Natural killer cell (primary cell): ENCODE data around the gene CHI3L1. TPM values are rescaled to one million over a fixed set of nuclear protein-coding genes. Genes with fewer than 3 reads are reported as not detected.

Experiments
- ATAC-seq, 3 donors: fragments of 150-1000 bp in 2 of 3; fragments of 200-7000 bp in 1 of 3; cut with Tn5 transposase; 1 replicate in 1 of 3; 2 replicates in 2 of 3; pipeline ENCODE4 v1.10.0; 2021; ENCODE audit warnings: mild to moderate bottlenecking in 2 of 3, moderate library complexity in 2 of 3
- DNase-seq, 2 donors: peaks; one replicate each; pipeline versions ENCODE4 v3.0.0 to v3.0.0-alpha.2; 2013 to 2021; ENCODE audit warnings: mixed read lengths in 1 of 2
- H3K27ac ChIP-seq: one replicate; pipeline ENCODE4 v1.5.1; 2013; ENCODE audit warnings: mild to moderate bottlenecking, low read length
- H3K27me3 ChIP-seq: one replicate; pipeline ENCODE4 v1.6.1; 2013; ENCODE audit warnings: low read length; ENCODE audit not compliant: control insufficient read depth, insufficient read depth
- H3K36me3 ChIP-seq: one replicate; pipeline ENCODE4 v1.6.1; 2013; ENCODE audit warnings: low read length; ENCODE audit not compliant: control insufficient read depth, insufficient read depth
- H3K4me1 ChIP-seq: one replicate; pipeline ENCODE4 v1.6.1; 2013; ENCODE audit warnings: low read length; ENCODE audit not compliant: control insufficient read depth, insufficient read depth
- H3K4me3 ChIP-seq: one replicate; pipeline ENCODE4 v1.5.1; 2013; ENCODE audit warnings: low read length
- H3K9me3 ChIP-seq: one replicate; pipeline ENCODE4 v1.6.1; 2013; ENCODE audit warnings: low read length; ENCODE audit not compliant: control insufficient read depth, insufficient read depth
- H3K27ac Mint-ChIP-seq, 2 donors: one replicate each; pipeline ENCODE4 v1.8.0; 2022; ENCODE audit warnings: mild to moderate bottlenecking in 2 of 2, mixed read lengths in 2 of 2, moderate library complexity in 1 of 2
- H3K27me3 Mint-ChIP-seq, 2 donors: one replicate each; pipeline ENCODE4 v1.8.0; 2022; ENCODE audit warnings: low read depth in 2 of 2, mixed read lengths in 2 of 2
- H3K36me3 Mint-ChIP-seq: one replicate; pipeline ENCODE4 v1.8.0; 2022; ENCODE audit warnings: mixed read lengths
- H3K4me1 Mint-ChIP-seq, 2 donors: one replicate each; pipeline ENCODE4 v1.8.0; 2022; ENCODE audit warnings: mixed read lengths in 2 of 2
- H3K4me3 Mint-ChIP-seq: one replicate; pipeline ENCODE4 v1.8.0; 2022; ENCODE audit warnings: mild to moderate bottlenecking, moderate library complexity, mixed read lengths
- H3K9me3 Mint-ChIP-seq, 2 donors: one replicate each; pipeline ENCODE4 v1.8.0; 2022; ENCODE audit warnings: mixed read lengths in 2 of 2
- CTCF ChIP-seq: fragments of 200-600 bp; IDR thresholded peaks from one replicate; pipeline ENCODE4 v1.8.0; 2022; ENCODE audit warnings: antibody characterized with exemption
- WGBS: methylation state at CpG from one replicate; pipeline ENCODE4 v1.1.7; 2013; ENCODE audit warnings: missing lambda C conversion rate; ENCODE audit not compliant: insufficient coverage; 5-methylcytosine and 5-hydroxymethylcytosine counted together
- intact Hi-C: fragments of 100-400 bp; cut with micrococcal nuclease; formaldehyde crosslinking; loops from one replicate; pipeline ENCODE4 v1.14.2; 2022
- total RNA-seq, 4 donors: library from RNA; stranded (reverse); fragments of 120-200 nt in 1 of 4; gene quantifications; one replicate each; pipeline versions ENCODE4 v1.2.3 to v1.2.4, GENCODE V29; 2013 to 2022

CHI3L1 gene
- total RNA-seq, 3 donors from 2014 or later (not counting 1 experiment from before 2014, with no cell fraction given), result 1.0 TPM; not detected in 2

- Histone ChIP-seq H3K9me3 (no peaks in the 10 kb centered on the region), H3K27ac (no peak overlapping the region), H3K4me1 (peaks cover 6% of the 10 kb centered on the region), H3K36me3 (no peaks in the 10 kb centered on the region), H3K4me3 (no peak overlapping the region), H3K27me3 (no peaks in the 10 kb centered on the region)
- 86% methylated on average over 14 of the region's 14 CpGs for WGBS
- DNase-seq, result no peak
- no peaks in the 10 kb centered on the region for H3K27me3 Mint-ChIP-seq
- intact Hi-C loops, result no loop called here
- no peaks in the 10 kb centered on the region for H3K36me3 Mint-ChIP-seq
- ATAC-seq, result no peak
- no peaks in the 10 kb centered on the region for H3K9me3 Mint-ChIP-seq
- no peak for TF ChIP-seq CTCF
- no peak overlapping the region for H3K4me3 Mint-ChIP-seq
- no peak overlapping the region for H3K27ac Mint-ChIP-seq
- no peaks in the 10 kb centered on the region for H3K4me1 Mint-ChIP-seq
These were observed 7.5 kb downstream of the CHI3L1 start for GRCh38 chr1:203178821-203179666.

- Histone ChIP-seq H3K36me3 (no peaks in the 10 kb centered on the region), H3K27ac (no peak overlapping the region), H3K27me3 (no peaks in the 10 kb centered on the region), H3K9me3 (no peaks in the 10 kb centered on the region), H3K4me1 (peaks cover 6% of the 10 kb centered on the region), H3K4me3 (no peak overlapping the region)
- intact Hi-C loops, result no loop called here
- no peak overlapping the region for H3K27ac Mint-ChIP-seq
- ATAC-seq, result no peak
- no peak for DNase-seq
- H3K36me3 Mint-ChIP-seq, result no peaks in the 10 kb centered on the region
- H3K4me3 Mint-ChIP-seq, result no peak overlapping the region
- no peaks in the 10 kb centered on the region for H3K9me3 Mint-ChIP-seq
- H3K4me1 Mint-ChIP-seq, result no peaks in the 10 kb centered on the region
- no peak for TF ChIP-seq CTCF
- 77% methylated on average over 4 of the region's 5 CpGs for WGBS
- H3K27me3 Mint-ChIP-seq, result no peaks in the 10 kb centered on the region
These were observed 8.4 kb downstream of the CHI3L1 start for GRCh38 chr1:203178083-203178482.

- Histone ChIP-seq H3K27ac (no peak overlapping the region), H3K9me3 (no peaks in the 10 kb centered on the region), H3K4me1 (peaks cover 6% of the 10 kb centered on the region), H3K27me3 (no peaks in the 10 kb centered on the region), H3K4me3 (no peak overlapping the region), H3K36me3 (no peaks in the 10 kb centered on the region)
- H3K27ac Mint-ChIP-seq, result no peak overlapping the region
- H3K36me3 Mint-ChIP-seq, result no peaks in the 10 kb centered on the region
- no peaks in the 10 kb centered on the region for H3K9me3 Mint-ChIP-seq
- WGBS, result 84% methylated on average over 9 of the region's 9 CpGs
- no peaks in the 10 kb centered on the region for H3K4me1 Mint-ChIP-seq
- DNase-seq, result no peak
- intact Hi-C loops, result no loop called here
- no peak for TF ChIP-seq CTCF
- no peaks in the 10 kb centered on the region for H3K27me3 Mint-ChIP-seq
- no peak for ATAC-seq
- H3K4me3 Mint-ChIP-seq, result no peak overlapping the region
These were observed 8.9 kb downstream of the CHI3L1 start for GRCh38 chr1:203177470-203178039.
